Glomerular visceral epithelial cell (primary cell): Measurements from ENCODE around the gene CXCL1.

Experiments used
- DNase-seq: peaks from one replicate; pipeline ENCODE4 v3.0.0-alpha.2; 2016; ENCODE audit errors: extremely low spot score

Gene CXCL1

DNA sequence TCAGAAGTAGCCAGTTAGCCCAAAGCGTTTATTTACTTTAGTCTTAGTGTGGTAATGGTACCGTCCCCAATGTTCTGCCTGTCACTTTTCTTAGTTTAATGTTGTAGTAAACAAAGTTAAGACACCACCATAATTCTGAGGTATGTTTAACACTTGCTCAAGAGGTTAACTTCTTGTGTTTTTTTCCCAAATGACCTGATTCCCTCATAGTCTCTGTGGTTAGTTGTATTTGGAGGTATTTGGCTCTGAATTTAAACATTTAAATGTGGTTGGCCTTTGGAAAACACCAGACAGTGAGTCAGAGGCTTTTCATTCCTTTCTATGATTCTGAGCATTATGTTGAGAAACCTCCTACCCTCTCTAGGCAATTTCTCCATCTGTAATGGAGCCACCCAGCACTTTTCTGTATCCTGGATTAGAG lies 47.9 kb downstream of the CXCL1 start:
- DNase-seq, result peak; percentile 91

DNA sequence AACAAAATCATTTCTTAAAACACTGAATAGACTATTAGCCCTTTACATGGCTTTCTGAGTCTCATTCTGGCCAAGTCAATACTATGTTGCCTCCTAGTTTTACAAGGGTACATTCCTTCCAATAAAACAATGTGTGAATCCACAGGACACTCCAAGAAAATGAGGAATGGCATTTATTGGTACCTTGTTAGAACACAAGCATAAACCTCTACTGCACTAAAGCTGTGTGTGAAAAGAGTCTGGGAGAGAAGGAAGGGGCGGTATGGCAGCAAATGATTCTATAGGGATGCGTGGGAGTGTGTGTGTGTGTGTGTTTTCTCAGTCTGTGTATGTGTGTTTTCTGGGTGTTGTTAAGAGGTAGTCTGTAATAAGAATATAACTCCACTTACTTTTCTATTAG lies 48.9 kb downstream of the CXCL1 start:
- DNase-seq, result no peak

DNA sequence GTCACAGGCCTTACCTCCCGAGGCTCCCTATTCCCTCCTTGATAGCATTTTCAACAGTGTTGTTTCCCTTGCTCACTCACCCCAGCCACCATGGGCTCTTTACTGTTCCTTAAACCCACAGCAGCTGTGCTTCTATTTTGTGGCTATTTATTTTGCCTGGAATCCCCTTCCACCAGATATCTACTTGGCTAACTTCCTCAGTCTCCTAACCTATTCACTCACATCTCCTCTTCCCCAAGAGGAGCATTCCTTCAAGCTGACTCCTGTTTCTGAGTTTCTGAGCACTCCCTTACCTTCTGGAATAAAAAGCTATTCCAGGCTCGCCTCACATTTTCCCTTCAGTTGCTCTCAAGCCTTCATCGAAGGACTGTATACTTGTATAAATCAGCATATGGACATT lies 50.5 kb downstream of the CXCL1 start:
- peak; percentile 54 for DNase-seq
